ENCODE data around the gene ZNF502. TPM values are rescaled to one million over a fixed set of nuclear protein-coding genes. Genes with fewer than 3 reads are reported as not detected.

ZNF502 gene
- 5.2 and 5.9 TPM in 2 replicates for total RNA-seq

GRCh38 chr3:44712455-44713075 is at the start of gene ZNF502:
Gene ZNF502, plus strand, starts transcription at chr3:44712660. Its CDS starts 7,602 bp downstream, at chr3:44720262.

GRCh38 chr3:44729384-44729910 is 17.0 kb downstream of the ZNF502 start, which contains the start of gene ZNF501:
Gene ZNF501, plus strand, starts transcription at chr3:44729635. Its CDS starts 4,787 bp downstream, at chr3:44734422.

GRCh38 chr3:44761424-44762169 is 49.1 kb downstream of the ZNF502 start, which contains the start of the genes KIAA1143 and KIF15:
Gene KIAA1143, minus strand, starts transcription at chr3:44761619. Its CDS starts 17 bp downstream, at chr3:44761602.
Gene KIF15, plus strand, starts transcription at chr3:44761794. Its CDS starts 72 bp downstream, at chr3:44761866.

Other genes starting within 250 kb of the ZNF502 start
- gene ZNF445, start 235.0 kb upstream of the ZNF502 start, total RNA-seq: 6.5 and 8.2 TPM in 2 replicates
- gene ZKSCAN7, start 157.5 kb upstream of the ZNF502 start, total RNA-seq: 5.2 and 5.7 TPM in 2 replicates
- 1.1 and 1.5 TPM in 2 replicates for gene ZNF660, start 127.7 kb upstream of the ZNF502 start, total RNA-seq
- gene ZNF197, start 87.6 kb upstream of the ZNF502 start, total RNA-seq: 15.1 and 17.0 TPM in 2 replicates
- 10.4 and 10.7 TPM in 2 replicates for gene ZNF35, start 63.9 kb upstream of the ZNF502 start, total RNA-seq
- 6.1 and 7.3 TPM in 2 replicates for gene ZNF501, start 17.0 kb downstream of the ZNF502 start, total RNA-seq
- gene KIAA1143, start 49.0 kb downstream of the ZNF502 start, total RNA-seq: 19.7 and 21.8 TPM in 2 replicates
- 6.5 and 11.0 TPM in 2 replicates for gene KIF15, start 49.1 kb downstream of the ZNF502 start, total RNA-seq
- gene TMEM42, start 149.3 kb downstream of the ZNF502 start, total RNA-seq: 20.5 and 22.3 TPM in 2 replicates
- 0.13 TPM in 1 of 2 replicates, not detected in the other for gene TGM4, start 161.9 kb downstream of the ZNF502 start, total RNA-seq